GM13977 (cell line): ENCODE results near the gene PTPRM.

ENCODE experiments used
- DNase-seq: peaks from one replicate; pipeline ENCODE4 v3.0.0; 2012; ENCODE audit warnings: low spot score
- CTCF ChIP-seq: IDR thresholded peaks from 2 replicates; pipeline ENCODE4 v1.5.1; 2012; ENCODE audit warnings: mild to moderate bottlenecking, control low read depth; ENCODE audit not compliant: insufficient read depth; ENCODE audit errors: extremely low read depth, missing control alignments
- in situ Hi-C: fragments of 300-500 bp; cut with MboI; formaldehyde crosslinking; loops from one replicate; pipeline ENCODE4 v1.12.0; 2022; ENCODE audit warnings: low sequenced_read_pairs, low pct_unique_long_range_greater_than_20kb, mixed read lengths, inconsistent platforms; ENCODE audit not compliant: unreplicated experiment

Gene PTPRM

GRCh38 chr18:7548221-7548620, 18.9 kb upstream of the PTPRM start:
- DNase-seq: no peak
- in situ Hi-C loops: no loop called here
- TF ChIP-seq CTCF: no peak

GRCh38 chr18:7548721-7549120, 18.4 kb upstream of the PTPRM start:
- no peak for TF ChIP-seq CTCF
- in situ Hi-C loops: no loop called here
- no peak for DNase-seq

- DNase-seq: no peak
- in situ Hi-C loops: no loop called here
- no peak for TF ChIP-seq CTCF
These were observed 9.1 kb upstream of the PTPRM start for GRCh38 chr18:7557973-7558372.

- no peak for DNase-seq
- TF ChIP-seq CTCF: no peak
- in situ Hi-C loops: no loop called here
These were observed 8.3 kb upstream of the PTPRM start for GRCh38 chr18:7558769-7559168.

GRCh38 chr18:7559709-7560319, 7.3 kb upstream of the PTPRM start:
- no peak for DNase-seq
- in situ Hi-C loops: no loop called here
- TF ChIP-seq CTCF: no peak

- no peak for DNase-seq
- no peak for TF ChIP-seq CTCF
- in situ Hi-C loops: no loop called here
These were observed 5.1 kb upstream of the PTPRM start for GRCh38 chr18:7561909-7562460.
